HG03571 (cell line): ENCODE data around the gene TLCD3B.
A peak's percentile ranks its signal among the peaks of the same experiment; 100 is the strongest.

ENCODE experiments used
- ATAC-seq: cut with Tn5 transposase; IDR thresholded peaks from one replicate; pipeline ENCODE4 v1.9.1; 2021; ENCODE audit not compliant: unreplicated experiment

TLCD3B gene

GRCh38 chr16:30006659-30007377, 24.3 kb downstream of the TLCD3B start:
- ATAC-seq = no peak

- ATAC-seq = no peak
Observed at GRCh38 chr16:30006095-30006473, 25.0 kb downstream of the TLCD3B start.

- no peak for ATAC-seq
Observed at GRCh38 chr16:30005341-30006094, 25.6 kb downstream of the TLCD3B start.

GRCh38 chr16:30004811-30005242, 26.2 kb downstream of the TLCD3B start:
- ATAC-seq = no peak

GRCh38 chr16:30004424-30004776, 26.7 kb downstream of the TLCD3B start:
- ATAC-seq = no peak

GRCh38 chr16:30003670-30004423, 27.2 kb downstream of the TLCD3B start:
- ATAC-seq = no peak

GRCh38 chr16:30002614-30003346, 28.3 kb downstream of the TLCD3B start:
- no peak for ATAC-seq

GRCh38 chr16:30000735-30001631, 30.1 kb downstream of the TLCD3B start:
- no peak for ATAC-seq

- ATAC-seq = no peak
Observed at GRCh38 chr16:29999605-30000004, 31.5 kb downstream of the TLCD3B start.

- no peak for ATAC-seq
Observed at GRCh38 chr16:29996766-29997250, 34.3 kb downstream of the TLCD3B start.

- peak; percentile 78 for ATAC-seq
Observed at GRCh38 chr16:29995911-29996765, 34.9 kb downstream of the TLCD3B start, which contains the start of gene INO80E. Gene INO80E, plus strand, starts transcription at chr16:29996241. Its CDS starts 70 bp downstream, at chr16:29996311.

- peak; percentile 29 for ATAC-seq
Observed at GRCh38 chr16:29995324-29995910, 35.7 kb downstream of the TLCD3B start, which contains the start of gene HIRIP3. Gene HIRIP3, minus strand, starts transcription at chr16:29995617. Its CDS starts 12 bp downstream, at chr16:29995605.

GRCh38 chr16:29994600-29995323, 36.3 kb downstream of the TLCD3B start:
- no peak for ATAC-seq

- no peak for ATAC-seq
Observed at GRCh38 chr16:29993903-29994599, 37.0 kb downstream of the TLCD3B start.

GRCh38 chr16:29993191-29993902, 37.7 kb downstream of the TLCD3B start:
- ATAC-seq = no peak

- ATAC-seq = no peak
Observed at GRCh38 chr16:29992344-29992967, 38.6 kb downstream of the TLCD3B start.
